GM21717 (cell line): ENCODE data around the gene TP53.

ENCODE experiments used
- ATAC-seq: cut with Tn5 transposase; IDR thresholded peaks from one replicate; pipeline ENCODE4 v1.9.1; 2021; ENCODE audit warnings: mild to moderate bottlenecking, moderate library complexity; ENCODE audit not compliant: unreplicated experiment

The TP53 gene

GRCh38 chr17:7707446-7707845 is 20.2 kb upstream of the TP53 start:
- no peak for ATAC-seq

GRCh38 chr17:7706631-7707354 is 19.5 kb upstream of the TP53 start:
- ATAC-seq, result no peak

GRCh38 chr17:7705269-7706255 is 18.3 kb upstream of the TP53 start:
- ATAC-seq, result no peak

GRCh38 chr17:7704601-7705268 is 17.4 kb upstream of the TP53 start, which contains the start of gene EFNB3:
EFNB3 (plus strand) TSS chr17:7705202; CDS start chr17:7705599, 397 bp downstream.
- no peak for ATAC-seq

- no peak for ATAC-seq
Measured at GRCh38 chr17:7703584-7704479, 16.5 kb upstream of the TP53 start.

GRCh38 chr17:7702776-7703175 is 15.5 kb upstream of the TP53 start:
- ATAC-seq, result no peak

- no peak for ATAC-seq
Measured at GRCh38 chr17:7701681-7702080, 14.4 kb upstream of the TP53 start.

GRCh38 chr17:7700510-7700909 is 13.2 kb upstream of the TP53 start:
- no peak for ATAC-seq

- no peak for ATAC-seq
Measured at GRCh38 chr17:7697828-7698588, 10.7 kb upstream of the TP53 start.

- ATAC-seq, result no peak
Measured at GRCh38 chr17:7695586-7695985, 8.3 kb upstream of the TP53 start.

- ATAC-seq, result no peak
Measured at GRCh38 chr17:7688808-7689316, 1.6 kb upstream of the TP53 start.

- peak; percentile 60 for ATAC-seq
Measured at GRCh38 chr17:7687908-7688807, 868 bp upstream of the TP53 start, which contains the start of gene WRAP53. WRAP53 (plus strand) TSS chr17:7688477; CDS start chr17:7688649, 172 bp downstream.

GRCh38 chr17:7686222-7687071 is 843 bp downstream of the TP53 start:
- ATAC-seq, result peak; percentile 31

- ATAC-seq, result peak; percentile 45
Measured at GRCh38 chr17:7685533-7686221, 1.6 kb downstream of the TP53 start.

GRCh38 chr17:7684851-7685532 is 2.3 kb downstream of the TP53 start:
- ATAC-seq, result no peak
